CD4-positive, alpha-beta T cell (primary cell): ENCODE results near the gene ALOX15B. TPM values are rescaled to one million over a fixed set of nuclear protein-coding genes. Genes with fewer than 3 reads are reported as not detected.

Experiments used
- ATAC-seq: fragments of 200-7000 bp; cut with Tn5 transposase; one replicate; pipeline ENCODE4 v1.10.0; 2022; ENCODE audit warnings: mild to moderate bottlenecking; ENCODE audit not compliant: poor library complexity
- CTCF ChIA-PET: fragments of 350-600 bp; sonication (Branson Sonifier 250); formaldehyde crosslinking; loops from one replicate; lab custom pipeline; 2021; ENCODE audit warnings: antibody characterized with exemption, inconsistent platforms; lab: Charles Lee
- POLR2A ChIA-PET: fragments of 350-600 bp; sonication (Branson Sonifier 250); formaldehyde crosslinking; loops from one replicate; lab custom pipeline; 2021; ENCODE audit warnings: antibody characterized with exemption, inconsistent platforms; lab: Charles Lee
- DNase-seq, 14 experiments: peaks; one replicate each; pipeline ENCODE4 v3.0.0-alpha.2; 2013 to 2020; ENCODE audit warnings: mixed read lengths in 2 of 14
- H3K27ac ChIP-seq, 2 donors: one replicate each; pipeline versions ENCODE4 v1.5.1 to v1.7.0; 2013; ENCODE audit warnings: low read length in 2 of 2, low read depth in 1 of 2, mild to moderate bottlenecking in 1 of 2
- H3K27me3 ChIP-seq, 2 experiments: 1 replicate in 1 of 2; 2 replicates in 1 of 2; pipeline versions ENCODE4 v1.6.1 to v1.7.0; 2013; ENCODE audit warnings: low read length in 2 of 2, control low read depth in 1 of 2, mild to moderate bottlenecking in 1 of 2, moderate library complexity in 1 of 2; ENCODE audit not compliant: insufficient read depth in 2 of 2, control insufficient read depth in 1 of 2
- H3K36me3 ChIP-seq: one replicate; pipeline ENCODE4 v1.6.1; 2013; ENCODE audit warnings: low read length, control low read depth; ENCODE audit not compliant: insufficient read depth
- H3K4me1 ChIP-seq: one replicate; pipeline ENCODE4 v1.6.1; 2013; ENCODE audit warnings: low read length, control low read depth; ENCODE audit not compliant: insufficient read depth
- H3K4me3 ChIP-seq: one replicate; pipeline ENCODE4 v1.5.1; 2013; ENCODE audit warnings: mild to moderate bottlenecking, low read length, moderate library complexity
- H3K9me3 ChIP-seq, 2 experiments: 1 replicate in 1 of 2; 2 replicates in 1 of 2; pipeline versions ENCODE4 v1.6.1 to v1.7.0; 2013; ENCODE audit warnings: low read length in 2 of 2, mild to moderate bottlenecking in 2 of 2, control low read depth in 1 of 2, moderate library complexity in 1 of 2; ENCODE audit not compliant: control insufficient read depth in 1 of 2, insufficient read depth in 1 of 2
- H3K27ac Mint-ChIP-seq: one replicate; pipeline ENCODE4 v1.8.0; 2020; ENCODE audit warnings: mixed read lengths
- H3K27me3 Mint-ChIP-seq: one replicate; pipeline ENCODE4 v1.8.0; 2021; ENCODE audit warnings: mixed read lengths
- H3K36me3 Mint-ChIP-seq: one replicate; pipeline ENCODE4 v1.8.0; 2021; ENCODE audit warnings: low read depth, mixed read lengths
- H3K4me1 Mint-ChIP-seq: one replicate; pipeline ENCODE4 v1.8.0; 2021; ENCODE audit warnings: low read depth, mixed read lengths
- H3K4me3 Mint-ChIP-seq: one replicate; pipeline ENCODE4 v1.8.0; 2020; ENCODE audit warnings: mild to moderate bottlenecking, mixed read lengths
- H3K9me3 Mint-ChIP-seq: one replicate; pipeline ENCODE4 v1.8.0; 2020; ENCODE audit warnings: mixed read lengths
- intact Hi-C, 2 experiments: fragments of 100-400 bp; cut with DNase I in 1 of 2; cut with micrococcal nuclease in 1 of 2; formaldehyde crosslinking; loops; one replicate each; pipeline versions ENCODE4 v1.15.1 to v1.9.0; 2023 to 2025; cut with DNase I, micrococcal nuclease
- total RNA-seq, 174 experiments: library from RNA in 2 of 174; stranded (reverse) in 2 of 174; gene quantifications; one replicate each; pipeline ENCODE4 v1.2.3 and lab custom pipeline; 2021 to 2026
- TF ChIP-seq, protein P1 (sequence below): fragments of 200-600 bp; IDR thresholded peaks from one replicate; pipeline ENCODE4 v1.8.0; 2022; ENCODE audit warnings: antibody characterized with exemption, mild to moderate bottlenecking

The ALOX15B gene
- total RNA-seq, 2 experiments from 2014 or later = not detected

DNA sequence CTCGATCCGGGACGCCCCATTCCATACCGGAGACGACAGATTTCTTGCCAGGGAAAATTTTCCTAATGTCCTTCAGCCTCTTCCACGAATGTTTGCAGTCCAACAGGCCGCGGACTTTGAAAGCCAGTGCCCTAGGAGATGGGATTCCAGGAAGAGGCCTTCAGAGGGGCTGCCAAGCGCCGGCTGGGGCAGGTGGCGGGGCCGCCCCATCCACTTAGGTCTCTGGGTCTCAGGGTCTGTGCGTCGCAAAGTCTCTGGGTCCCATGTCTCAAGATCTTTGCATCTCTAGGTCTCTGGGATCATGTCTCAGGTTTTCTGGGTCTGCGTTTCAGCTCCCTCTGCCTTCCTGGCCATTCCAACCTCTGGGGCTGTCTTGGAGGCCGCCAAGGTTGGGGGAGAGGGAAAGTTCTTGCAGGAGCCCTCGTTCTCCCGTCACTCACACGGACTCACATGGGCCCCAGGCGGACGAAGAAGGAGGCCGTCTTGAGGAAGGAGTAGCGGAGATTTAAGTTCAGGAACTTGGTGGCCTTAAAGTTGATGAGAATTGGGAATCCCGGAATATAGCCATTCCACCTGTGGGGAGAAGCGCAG is 41.4 kb downstream of the ALOX15B start:
- POLR2A ChIA-PET = interaction anchor here (1.3 to 1.6 kb wide), 3 partner anchors 40 to 167 kb away, joined by 3 to 17 read pairs (median 4); partner anchors contain the start of gene CTC1

DNA sequence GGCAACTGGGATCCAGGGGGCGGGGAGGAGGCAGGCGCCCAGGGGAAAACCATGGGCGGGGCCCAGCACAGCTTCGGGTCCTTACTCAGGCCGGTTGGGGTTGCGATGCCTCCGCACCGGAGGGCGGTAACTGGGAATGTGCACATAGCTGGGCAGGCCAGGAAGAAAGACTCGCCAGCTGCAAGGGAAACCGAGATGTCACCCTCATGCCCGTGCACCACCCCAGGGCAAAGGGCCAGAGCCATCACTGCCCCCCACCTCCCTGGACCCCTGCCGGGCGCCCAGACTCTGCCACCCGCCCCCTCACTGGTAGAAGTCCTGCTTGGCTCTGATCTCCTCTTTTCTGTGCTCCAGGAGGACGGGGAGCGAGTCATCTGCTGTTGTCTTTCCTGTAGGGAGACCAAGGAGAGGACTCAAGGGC is 42.0 kb downstream of the ALOX15B start:
- H3K4me3 ChIP-seq = no peak overlapping the region
- H3K9me3 Mint-ChIP-seq = no peaks in the 10 kb centered on the region
- peaks cover 15% of the 10 kb centered on the region for H3K4me1 Mint-ChIP-seq
- no peak overlapping the region for H3K27ac Mint-ChIP-seq
- DNase-seq (no peak), ATAC-seq (no peak)
- H3K27ac ChIP-seq = no peak overlapping the region
- no peaks in the 10 kb centered on the region for H3K9me3 ChIP-seq
- peak overlapping the region; percentile 51 for H3K4me3 Mint-ChIP-seq
- H3K36me3 Mint-ChIP-seq = peaks cover 4% of the 10 kb centered on the region
- intact Hi-C loops = loop anchor here in 1 of 2 experiments (1.0 to 2.0 kb wide), 3 partner anchors 29 to 219 kb away; partner anchors contain the start of gene ALOXE3
- no peaks in the 10 kb centered on the region for H3K36me3 ChIP-seq
- ChIA-PET CTCF (interaction anchor here (2.0 kb wide), 1 partner anchor 39 kb away, joined by 18 read pairs; the partner anchor contains the start of gene ALOXE3), POLR2A (no interaction called here)
- no peaks in the 10 kb centered on the region for H3K27me3 ChIP-seq
- peaks cover 20% of the 10 kb centered on the region for H3K4me1 ChIP-seq
- TF ChIP-seq, protein P1, sequence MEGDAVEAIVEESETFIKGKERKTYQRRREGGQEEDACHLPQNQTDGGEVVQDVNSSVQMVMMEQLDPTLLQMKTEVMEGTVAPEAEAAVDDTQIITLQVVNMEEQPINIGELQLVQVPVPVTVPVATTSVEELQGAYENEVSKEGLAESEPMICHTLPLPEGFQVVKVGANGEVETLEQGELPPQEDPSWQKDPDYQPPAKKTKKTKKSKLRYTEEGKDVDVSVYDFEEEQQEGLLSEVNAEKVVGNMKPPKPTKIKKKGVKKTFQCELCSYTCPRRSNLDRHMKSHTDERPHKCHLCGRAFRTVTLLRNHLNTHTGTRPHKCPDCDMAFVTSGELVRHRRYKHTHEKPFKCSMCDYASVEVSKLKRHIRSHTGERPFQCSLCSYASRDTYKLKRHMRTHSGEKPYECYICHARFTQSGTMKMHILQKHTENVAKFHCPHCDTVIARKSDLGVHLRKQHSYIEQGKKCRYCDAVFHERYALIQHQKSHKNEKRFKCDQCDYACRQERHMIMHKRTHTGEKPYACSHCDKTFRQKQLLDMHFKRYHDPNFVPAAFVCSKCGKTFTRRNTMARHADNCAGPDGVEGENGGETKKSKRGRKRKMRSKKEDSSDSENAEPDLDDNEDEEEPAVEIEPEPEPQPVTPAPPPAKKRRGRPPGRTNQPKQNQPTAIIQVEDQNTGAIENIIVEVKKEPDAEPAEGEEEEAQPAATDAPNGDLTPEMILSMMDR = no peak
- H3K27me3 Mint-ChIP-seq = peaks cover 4% of the 10 kb centered on the region

More for the DNA sequence above, 41.4 kb downstream of the ALOX15B start:
- Histone ChIP-seq H3K9me3 (no peaks in the 10 kb centered on the region), H3K27ac (no peak overlapping the region), H3K4me3 (peak overlapping the region; percentile 77), H3K4me1 (peaks cover 20% of the 10 kb centered on the region), H3K36me3 (no peaks in the 10 kb centered on the region), H3K27me3 (no peaks in the 10 kb centered on the region)
- DNase-seq (no peak), ATAC-seq (no peak)
- peaks cover 15% of the 10 kb centered on the region for H3K4me1 Mint-ChIP-seq
- intact Hi-C loops = loop anchor here in 1 of 2 experiments (1.0 to 2.0 kb wide), 3 partner anchors 30 to 220 kb away; partner anchors contain the start of gene ALOXE3
- peaks cover 4% of the 10 kb centered on the region for H3K36me3 Mint-ChIP-seq
- H3K27me3 Mint-ChIP-seq = no peaks in the 10 kb centered on the region
- no peaks in the 10 kb centered on the region for H3K9me3 Mint-ChIP-seq
- TF ChIP-seq, protein P1 = peak; percentile 10
- CTCF ChIA-PET = interaction anchor here (0.6 to 2.0 kb wide), 5 partner anchors 19 to 676 kb away, joined by 3 to 24 read pairs (median 5); partner anchors contain the start of gene ALOXE3
- H3K4me3 Mint-ChIP-seq = peak overlapping the region; percentile 92
- H3K27ac Mint-ChIP-seq = peak overlapping the region; percentile 76

GRCh38 chr17:8081876-8082275 is 43.0 kb downstream of the ALOX15B start:
- POLR2A ChIA-PET = no interaction called here
- Mint-ChIP-seq H3K9me3 (no peaks in the 10 kb centered on the region), H3K27ac (no peak overlapping the region), H3K4me3 (no peak overlapping the region), H3K36me3 (peaks cover 4% of the 10 kb centered on the region), H3K4me1 (peaks cover 15% of the 10 kb centered on the region), H3K27me3 (peaks cover 8% of the 10 kb centered on the region)
- Histone ChIP-seq H3K27me3 (no peaks in the 10 kb centered on the region), H3K4me3 (no peak overlapping the region), H3K27ac (no peak overlapping the region), H3K9me3 (no peaks in the 10 kb centered on the region), H3K36me3 (no peaks in the 10 kb centered on the region), H3K4me1 (peaks cover 20% of the 10 kb centered on the region)
- DNase-seq (no peak), ATAC-seq (no peak)
- CTCF ChIA-PET = no interaction called here
- TF ChIP-seq, protein P1 = no peak
- intact Hi-C loops = loop anchor here in 1 of 2 experiments (2.0 kb wide), 1 partner anchor 37 kb away; the partner anchor contains the start of gene ALOXE3
